Measurements from ENCODE around the gene USP49. TPM values are rescaled to one million over a fixed set of nuclear protein-coding genes. Genes with fewer than 3 reads are reported as not detected.

USP49 gene
- total and polyA plus RNA-seq, 3 experiments from 2014 or later = 0.59 to 5.2 (median 5.0) TPM

DNA sequence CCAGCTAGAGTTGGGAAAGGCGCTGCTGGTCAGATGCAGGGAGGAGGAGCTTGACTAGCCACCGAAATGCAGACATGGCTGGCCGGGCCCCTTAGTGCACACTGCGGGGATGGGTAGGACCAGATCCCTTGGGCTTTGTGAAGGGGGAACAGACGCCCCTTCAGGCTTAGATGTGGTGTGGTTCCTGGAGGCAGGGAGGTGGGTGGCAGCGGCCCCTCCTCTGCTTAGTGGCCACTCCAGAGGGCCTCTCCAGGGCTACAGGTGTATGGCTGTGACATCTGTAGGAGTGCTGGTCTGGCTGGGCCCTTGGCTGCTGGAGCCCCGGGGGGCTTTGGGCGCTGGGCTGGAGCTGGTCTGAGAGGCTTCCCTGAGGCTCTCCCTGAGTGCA is 40.5 kb upstream of the USP49 start:
- H3K9me3 Mint-ChIP-seq = no peaks in the 10 kb centered on the region
- ChIA-PET POLR2A (interaction anchor here (0.8 to 5.0 kb wide), 2 partner anchors 14 to 149 kb away, joined by 3 to 24 read pairs; partner anchors contain the start of genes BYSL and MED20), CTCF (interaction anchor here (0.7 to 11.8 kb wide), 13 partner anchors 9 to 149 kb away, joined by 3 to 167 read pairs (median 4); partner anchors contain the start of genes BYSL, MED20, TAF8 and TOMM6)
- Histone ChIP-seq H3K27me3 (ENCODE audit: insufficient read depth, low read length, poor library complexity, severe bottlenecking) (no peaks in the 10 kb centered on the region), H3K9me3 (ENCODE audit: low read length) (no peaks in the 10 kb centered on the region), H3K27ac (ENCODE audit: low read depth, low read length) (peak overlapping the region; percentile 40), H3K36me3 (ENCODE audit: insufficient read depth, low read length) (peaks cover 60% of the 10 kb centered on the region), H3K4me3 (ENCODE audit: low read length) (peak overlapping the region; percentile 53), H3K4me1 (ENCODE audit: insufficient read depth, low read length) (peaks cover 62% of the 10 kb centered on the region)
- peaks cover 71 to 80% (median 75%) of the 10 kb centered on the region in 3 donors for H3K4me1 Mint-ChIP-seq
- no peak for DNase-seq
- H3K36me3 Mint-ChIP-seq = peaks cover 9 to 62% (median 15%) of the 10 kb centered on the region in 3 donors
- peak overlapping the region; percentile 76 to 97 (median 94) for H3K4me3 Mint-ChIP-seq
- H3K27ac Mint-ChIP-seq = peak overlapping the region; percentile 81 to 98 (median 94)
- peaks cover 0 to 2% of the 10 kb centered on the region in 2 donors for H3K27me3 Mint-ChIP-seq

DNA sequence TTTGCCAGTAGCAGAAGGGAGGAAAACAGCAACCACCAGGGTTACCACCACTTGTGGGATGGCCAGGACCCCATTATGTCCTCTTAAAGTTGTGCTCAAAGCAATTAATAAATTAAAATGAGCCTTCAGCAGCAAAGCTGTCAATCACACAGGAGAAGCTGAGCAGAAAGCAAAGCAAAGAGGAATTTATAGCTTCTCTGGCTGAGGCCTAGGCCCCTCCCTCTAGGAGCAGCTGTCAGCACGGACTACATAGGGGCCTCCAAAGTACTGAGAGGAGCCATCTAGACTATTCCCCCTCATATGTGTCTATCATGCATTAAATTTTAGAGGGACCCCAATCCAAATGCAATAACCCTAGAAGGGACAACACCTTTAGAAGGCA is 40.0 kb upstream of the USP49 start:
- H3K36me3 ChIP-seq (ENCODE audit: insufficient read depth, low read length) = peaks cover 65% of the 10 kb centered on the region
- H3K9me3 ChIP-seq (ENCODE audit: low read length) = no peaks in the 10 kb centered on the region
- no peak overlapping the region for H3K27ac ChIP-seq (ENCODE audit: low read depth, low read length)
- Mint-ChIP-seq H3K4me1 (peaks cover 67 to 75% (median 70%) of the 10 kb centered on the region in 3 donors), H3K4me3 (peak overlapping the region in 5 of 7 donors; percentile 88 to 97 (median 95)), H3K36me3 (peaks cover 9 to 64% (median 15%) of the 10 kb centered on the region in 3 donors), H3K27ac (peak overlapping the region in 7 of 8 donors; percentile 6 to 98 (median 61)), H3K9me3 (no peaks in the 10 kb centered on the region), H3K27me3 (no peaks in the 10 kb centered on the region)
- CTCF ChIA-PET = interaction anchor here (1.4 to 11.8 kb wide), 10 partner anchors 8 to 149 kb away, joined by 3 to 167 read pairs (median 5); partner anchors contain the start of genes BYSL, MED20, TAF8 and TOMM6
- no peak overlapping the region for H3K4me3 ChIP-seq (ENCODE audit: low read length)
- no peak for DNase-seq
- peaks cover 58% of the 10 kb centered on the region for H3K4me1 ChIP-seq (ENCODE audit: insufficient read depth, low read length)
- POLR2A ChIA-PET = interaction anchor here (0.8 to 5.0 kb wide), 2 partner anchors 13 to 149 kb away, joined by 3 to 24 read pairs; partner anchors contain the start of genes BYSL and MED20
- no peaks in the 10 kb centered on the region for H3K27me3 ChIP-seq (ENCODE audit: insufficient read depth, low read length, poor library complexity, severe bottlenecking)

DNA sequence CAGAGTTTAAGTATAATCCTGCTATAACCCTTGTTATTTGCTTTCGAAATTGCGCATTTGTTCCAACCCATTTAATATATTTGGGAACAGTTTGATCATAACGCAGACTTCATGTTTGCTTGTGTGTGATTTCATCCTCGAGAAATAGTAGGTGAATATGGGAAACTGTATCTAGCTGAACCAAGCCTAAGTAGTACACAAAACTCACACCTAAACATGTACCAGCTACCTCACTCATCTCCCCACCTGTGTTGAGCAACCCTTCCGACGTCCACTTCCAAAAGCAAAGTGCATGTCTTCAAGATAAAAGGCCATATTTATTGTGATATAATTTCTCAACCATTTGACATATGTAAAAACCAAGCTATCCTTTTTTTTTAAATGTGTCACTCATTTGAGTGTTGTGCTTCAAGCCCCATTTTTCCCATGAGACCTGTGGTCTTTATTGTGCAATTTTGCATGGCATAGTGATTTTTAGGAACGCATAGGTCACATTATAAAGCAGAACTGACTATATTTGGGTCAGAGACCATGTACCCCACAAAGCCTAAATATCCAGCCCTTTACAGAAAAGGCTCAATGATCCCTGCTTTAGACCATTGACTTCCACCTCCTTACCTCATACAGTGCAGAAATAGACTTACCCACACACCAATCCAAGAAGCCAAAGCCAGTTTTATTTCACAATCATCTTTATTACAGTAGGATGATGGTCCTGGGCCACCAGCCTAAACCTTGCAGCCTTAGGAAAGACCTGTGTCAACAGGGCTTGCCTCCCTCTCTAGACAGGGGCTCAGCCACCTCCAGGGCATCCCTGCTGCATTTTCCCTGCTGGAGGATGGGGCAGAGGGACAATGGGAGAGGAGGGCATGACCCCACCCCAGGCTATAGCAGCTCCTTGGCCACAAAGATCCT is 39.4 kb upstream of the USP49 start:
- H3K27me3 ChIP-seq (ENCODE audit: insufficient read depth, low read length, poor library complexity, severe bottlenecking) = no peaks in the 10 kb centered on the region
- Mint-ChIP-seq H3K9me3 (no peaks in the 10 kb centered on the region), H3K4me3 (peak overlapping the region in 5 of 7 donors; percentile 18 to 88 (median 34)), H3K27ac (peak overlapping the region; percentile 25 to 81 (median 64)), H3K4me1 (peaks cover 61 to 71% (median 66%) of the 10 kb centered on the region in 3 donors), H3K27me3 (no peaks in the 10 kb centered on the region), H3K36me3 (peaks cover 9 to 70% (median 15%) of the 10 kb centered on the region in 3 donors)
- CTCF ChIA-PET = interaction anchor here (1.7 to 11.8 kb wide), 7 partner anchors 10 to 148 kb away, joined by 4 to 167 read pairs (median 8); partner anchors contain the start of genes BYSL, MED20, TAF8 and TOMM6
- no peak for DNase-seq
- peaks cover 51% of the 10 kb centered on the region for H3K4me1 ChIP-seq (ENCODE audit: insufficient read depth, low read length)
- H3K36me3 ChIP-seq (ENCODE audit: insufficient read depth, low read length) = peaks cover 72% of the 10 kb centered on the region
- H3K9me3 ChIP-seq (ENCODE audit: low read length) = no peaks in the 10 kb centered on the region
- no peak overlapping the region for H3K4me3 ChIP-seq (ENCODE audit: low read length)
- H3K27ac ChIP-seq (ENCODE audit: low read depth, low read length) = no peak overlapping the region
- POLR2A ChIA-PET = interaction anchor here (0.6 to 5.0 kb wide), 2 partner anchors 13 to 142 kb away, joined by 3 to 24 read pairs; partner anchors contain the start of genes BYSL and MED20

DNA sequence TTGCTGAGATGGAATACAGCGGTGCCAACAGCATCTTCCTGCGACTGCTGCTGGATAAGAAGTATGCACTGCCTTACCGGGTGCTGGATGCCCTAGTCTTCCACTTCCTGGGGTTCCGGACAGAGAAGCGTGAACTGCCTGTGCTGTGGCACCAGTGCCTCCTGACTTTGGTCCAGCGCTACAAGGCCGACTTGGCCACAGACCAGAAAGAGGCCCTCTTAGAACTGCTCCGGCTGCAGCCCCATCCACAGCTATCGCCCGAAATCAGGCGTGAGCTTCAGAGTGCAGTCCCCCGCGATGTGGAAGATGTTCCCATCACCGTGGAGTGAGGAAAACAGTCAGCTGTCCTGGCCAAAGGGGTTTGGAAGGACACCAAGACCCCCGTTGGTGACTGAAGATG is 37.2 kb upstream of the USP49 start:
- Mint-ChIP-seq H3K4me3 (peak overlapping the region in 1 of 7 donors; percentile 15), H3K36me3 (peaks cover 9 to 86% (median 17%) of the 10 kb centered on the region in 3 donors), H3K27ac (peak overlapping the region in 4 of 8 donors; percentile 23 to 81 (median 54)), H3K27me3 (no peaks in the 10 kb centered on the region), H3K9me3 (no peaks in the 10 kb centered on the region), H3K4me1 (peaks cover 45 to 59% (median 54%) of the 10 kb centered on the region in 3 donors)
- H3K4me1 ChIP-seq (ENCODE audit: insufficient read depth, low read length) = peaks cover 30% of the 10 kb centered on the region
- peaks cover 81% of the 10 kb centered on the region for H3K36me3 ChIP-seq (ENCODE audit: insufficient read depth, low read length)
- CTCF ChIA-PET = interaction anchor here (0.7 to 11.8 kb wide), 4 partner anchors 10 to 145 kb away, joined by 4 to 167 read pairs (median 41); partner anchors contain the start of genes BYSL, CCND3, MED20 and TAF8
- H3K9me3 ChIP-seq (ENCODE audit: low read length) = no peaks in the 10 kb centered on the region
- H3K27ac ChIP-seq (ENCODE audit: low read depth, low read length) = no peak overlapping the region
- no peaks in the 10 kb centered on the region for H3K27me3 ChIP-seq (ENCODE audit: insufficient read depth, low read length, poor library complexity, severe bottlenecking)
- H3K4me3 ChIP-seq (ENCODE audit: low read length) = no peak overlapping the region
- POLR2A ChIA-PET = interaction anchor here (5.0 kb wide), 1 partner anchor 10 kb away, joined by 24 read pairs; the partner anchor contains the start of genes BYSL and MED20
- peak in 1 of 5 donors; percentile 20 for DNase-seq

DNA sequence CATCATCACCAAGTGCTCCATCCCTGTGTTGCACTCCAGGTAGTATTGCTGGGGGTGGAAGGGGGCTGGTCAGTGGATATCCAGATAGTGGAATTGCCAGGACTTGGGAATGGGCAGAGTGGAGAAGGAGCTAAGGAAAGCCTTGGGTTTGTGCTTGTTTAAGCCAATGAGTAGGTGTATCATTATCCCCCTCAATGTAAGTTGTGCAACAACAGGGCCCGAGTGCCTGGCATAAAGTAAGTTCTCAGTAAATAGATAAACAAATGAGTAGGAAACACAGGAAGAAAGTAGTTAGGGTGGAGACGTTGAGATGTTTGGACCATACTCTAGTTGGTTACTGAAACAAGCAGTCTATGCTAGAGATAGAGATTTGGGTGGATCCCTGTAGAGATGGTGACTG is 36.6 kb upstream of the USP49 start:
- POLR2A ChIA-PET = interaction anchor here (5.0 kb wide), 1 partner anchor 10 kb away, joined by 24 read pairs; the partner anchor contains the start of genes BYSL and MED20
- peak overlapping the region in 2 of 7 donors; percentile 17 to 21 for H3K4me3 Mint-ChIP-seq
- CTCF ChIA-PET = interaction anchor here (8.5 kb wide), 1 partner anchor 9 kb away, joined by 78 read pairs; the partner anchor contains the start of genes BYSL and MED20
- peak in 1 of 5 donors; percentile 11 for DNase-seq
- Histone ChIP-seq H3K27ac (ENCODE audit: low read depth, low read length) (no peak overlapping the region), H3K4me3 (ENCODE audit: low read length) (no peak overlapping the region), H3K36me3 (ENCODE audit: insufficient read depth, low read length) (peaks cover 80% of the 10 kb centered on the region), H3K9me3 (ENCODE audit: low read length) (no peaks in the 10 kb centered on the region), H3K27me3 (ENCODE audit: insufficient read depth, low read length, poor library complexity, severe bottlenecking) (no peaks in the 10 kb centered on the region), H3K4me1 (ENCODE audit: insufficient read depth, low read length) (peaks cover 24% of the 10 kb centered on the region)
- H3K27me3 Mint-ChIP-seq = no peaks in the 10 kb centered on the region
- peaks cover 9 to 88% (median 19%) of the 10 kb centered on the region in 3 donors for H3K36me3 Mint-ChIP-seq
- H3K4me1 Mint-ChIP-seq = peaks cover 39 to 53% (median 53%) of the 10 kb centered on the region in 3 donors
- peak overlapping the region in 5 of 8 donors; percentile 6 to 82 (median 39) for H3K27ac Mint-ChIP-seq
- no peaks in the 10 kb centered on the region for H3K9me3 Mint-ChIP-seq

DNA sequence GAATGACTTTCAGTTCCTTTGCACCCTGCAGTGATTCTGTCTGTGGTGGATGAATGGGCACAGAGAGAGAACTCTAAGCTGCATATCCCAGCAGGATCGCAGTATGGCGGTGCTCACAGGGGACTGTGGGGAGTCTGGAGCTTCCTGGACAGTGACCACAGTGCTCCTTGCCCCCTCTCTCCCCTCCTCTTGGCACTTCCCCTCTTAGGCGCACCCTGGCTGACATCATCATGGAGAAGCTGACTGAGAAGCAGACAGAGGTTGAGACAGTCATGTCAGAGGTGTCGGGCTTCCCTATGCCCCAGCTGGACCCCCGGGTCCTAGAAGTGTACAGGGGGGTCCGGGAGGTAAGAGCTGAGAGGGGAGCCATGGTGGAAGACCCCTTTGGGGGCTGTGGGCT is 34.7 kb upstream of the USP49 start:
- H3K36me3 ChIP-seq (ENCODE audit: insufficient read depth, low read length) = peaks cover 63% of the 10 kb centered on the region
- peaks cover 5 to 75% (median 18%) of the 10 kb centered on the region in 3 donors for H3K36me3 Mint-ChIP-seq

DNA sequence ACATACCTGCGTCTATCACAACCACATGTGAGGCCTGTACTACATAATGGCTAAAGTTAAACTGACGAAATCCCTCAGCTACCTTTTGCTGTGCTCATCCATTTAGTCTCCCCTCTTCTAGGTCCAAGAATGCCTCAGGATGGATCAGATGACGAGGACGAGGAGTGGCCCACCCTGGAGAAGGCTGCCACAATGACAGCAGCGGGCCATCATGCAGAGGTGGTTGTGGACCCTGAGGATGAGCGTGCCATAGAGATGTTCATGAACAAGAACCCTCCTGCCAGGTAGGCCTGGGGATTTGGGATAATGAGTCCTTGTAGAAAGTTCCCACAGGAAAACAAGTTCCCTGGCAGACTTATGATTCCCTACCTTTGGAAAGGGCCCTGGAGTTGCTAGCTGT is 32.1 kb upstream of the USP49 start:
- H3K27me3 Mint-ChIP-seq = peaks cover 0 to 1% of the 10 kb centered on the region in 2 donors
- POLR2A ChIA-PET = interaction anchor here (1.1 kb wide), 1 partner anchor 101 kb away, joined by 5 read pairs; no protein-coding TSS in a partner anchor
- peaks cover 38 to 51% (median 50%) of the 10 kb centered on the region in 3 donors for H3K4me1 Mint-ChIP-seq
- peak overlapping the region in 1 of 7 donors; percentile 22 for H3K4me3 Mint-ChIP-seq
- no peaks in the 10 kb centered on the region for H3K9me3 Mint-ChIP-seq
- H3K27ac ChIP-seq (ENCODE audit: low read depth, low read length) = no peak overlapping the region
- no peaks in the 10 kb centered on the region for H3K27me3 ChIP-seq (ENCODE audit: insufficient read depth, low read length, poor library complexity, severe bottlenecking)
- H3K36me3 ChIP-seq (ENCODE audit: insufficient read depth, low read length) = peaks cover 43% of the 10 kb centered on the region
- peak overlapping the region in 5 of 8 donors; percentile 3 to 81 (median 68) for H3K27ac Mint-ChIP-seq
- DNase-seq = no peak
- peaks cover 21% of the 10 kb centered on the region for H3K4me1 ChIP-seq (ENCODE audit: insufficient read depth, low read length)
- H3K9me3 ChIP-seq (ENCODE audit: low read length) = no peaks in the 10 kb centered on the region
- peaks cover 0 to 63% (median 11%) of the 10 kb centered on the region in 3 donors for H3K36me3 Mint-ChIP-seq
- no peak overlapping the region for H3K4me3 ChIP-seq (ENCODE audit: low read length)
- CTCF ChIA-PET = interaction anchor here (0.7 to 1.7 kb wide), 3 partner anchors 9 to 117 kb away, joined by 3 to 5 read pairs (median 4); no protein-coding TSS in a partner anchor

More for the DNA sequence above, 34.7 kb upstream of the USP49 start:
- Mint-ChIP-seq H3K4me3 (no peak overlapping the region), H3K4me1 (peaks cover 26 to 44% (median 41%) of the 10 kb centered on the region in 3 donors), H3K27me3 (no peaks in the 10 kb centered on the region), H3K27ac (peak overlapping the region in 4 of 8 donors; percentile 12 to 80 (median 54)), H3K9me3 (no peaks in the 10 kb centered on the region)
- ChIA-PET CTCF (interaction anchor here (1.0 to 8.5 kb wide), 5 partner anchors 7 to 115 kb away, joined by 3 to 78 read pairs (median 4); partner anchors contain the start of genes BYSL and MED20), POLR2A (interaction anchor here (1.0 kb wide), 1 partner anchor 9 kb away, joined by 3 read pairs; the partner anchor contains the start of genes BYSL and MED20)
- Histone ChIP-seq H3K27ac (ENCODE audit: low read depth, low read length) (no peak overlapping the region), H3K9me3 (ENCODE audit: low read length) (no peaks in the 10 kb centered on the region), H3K4me1 (ENCODE audit: insufficient read depth, low read length) (peaks cover 10% of the 10 kb centered on the region), H3K27me3 (ENCODE audit: insufficient read depth, low read length, poor library complexity, severe bottlenecking) (no peaks in the 10 kb centered on the region), H3K4me3 (ENCODE audit: low read length) (no peak overlapping the region)
- DNase-seq = peak in 1 of 5 donors; percentile 14
